ENCODE results near the gene UBB.
"Not testable (repeated sequence)": the region's sequence is repeated elsewhere in the genome, so short reads cannot be mapped to it uniquely, and the experiment has no call there.

UBB gene

DNA sequence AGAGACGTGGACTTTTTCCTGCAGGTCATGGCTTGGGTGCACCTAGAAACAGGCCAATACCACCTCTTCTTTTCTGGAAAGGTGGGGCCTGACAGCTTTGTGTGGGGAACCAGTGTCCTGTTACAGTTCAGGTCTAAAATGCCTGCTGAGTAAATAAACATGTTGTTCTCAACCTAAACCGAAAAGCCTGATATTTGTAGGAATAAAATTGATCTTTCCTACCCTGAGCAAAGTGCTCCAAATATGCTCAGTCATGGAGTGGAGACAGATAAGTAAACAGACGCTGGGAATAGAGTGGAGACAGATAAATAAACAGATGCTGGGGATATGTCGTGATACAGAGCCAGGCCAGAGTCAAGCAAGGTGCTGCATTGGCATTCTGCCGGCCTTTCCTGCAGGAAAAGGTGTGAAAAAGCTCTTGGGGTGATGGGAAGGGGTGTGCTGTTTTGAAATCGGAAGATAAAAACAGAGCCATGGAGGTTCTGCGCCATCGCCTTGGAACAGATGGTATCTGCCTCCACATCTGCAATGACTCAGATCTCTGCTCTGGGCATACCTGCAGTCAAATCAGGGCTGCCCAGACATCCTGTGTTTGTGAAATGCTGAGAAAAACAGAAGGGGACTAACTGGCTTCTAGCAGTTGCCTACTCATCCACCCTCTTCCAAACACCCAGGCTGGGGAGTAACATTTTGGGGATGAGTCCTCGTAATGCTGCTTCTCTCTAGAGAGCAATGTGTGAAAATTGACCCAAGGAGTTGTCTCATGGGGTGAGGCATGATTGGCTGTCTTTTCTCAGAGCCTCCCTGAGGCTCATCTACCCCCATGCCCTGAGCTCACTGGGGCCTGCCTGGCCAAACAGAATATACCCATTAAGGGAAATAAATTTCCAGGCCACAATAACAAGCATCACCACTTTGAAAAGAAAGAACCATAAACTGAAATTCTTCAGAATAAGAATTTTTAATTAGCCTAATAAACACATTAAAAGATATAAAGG lies 17.7 kb downstream of the UBB start:
- TF ChIP-seq, protein P1, sequence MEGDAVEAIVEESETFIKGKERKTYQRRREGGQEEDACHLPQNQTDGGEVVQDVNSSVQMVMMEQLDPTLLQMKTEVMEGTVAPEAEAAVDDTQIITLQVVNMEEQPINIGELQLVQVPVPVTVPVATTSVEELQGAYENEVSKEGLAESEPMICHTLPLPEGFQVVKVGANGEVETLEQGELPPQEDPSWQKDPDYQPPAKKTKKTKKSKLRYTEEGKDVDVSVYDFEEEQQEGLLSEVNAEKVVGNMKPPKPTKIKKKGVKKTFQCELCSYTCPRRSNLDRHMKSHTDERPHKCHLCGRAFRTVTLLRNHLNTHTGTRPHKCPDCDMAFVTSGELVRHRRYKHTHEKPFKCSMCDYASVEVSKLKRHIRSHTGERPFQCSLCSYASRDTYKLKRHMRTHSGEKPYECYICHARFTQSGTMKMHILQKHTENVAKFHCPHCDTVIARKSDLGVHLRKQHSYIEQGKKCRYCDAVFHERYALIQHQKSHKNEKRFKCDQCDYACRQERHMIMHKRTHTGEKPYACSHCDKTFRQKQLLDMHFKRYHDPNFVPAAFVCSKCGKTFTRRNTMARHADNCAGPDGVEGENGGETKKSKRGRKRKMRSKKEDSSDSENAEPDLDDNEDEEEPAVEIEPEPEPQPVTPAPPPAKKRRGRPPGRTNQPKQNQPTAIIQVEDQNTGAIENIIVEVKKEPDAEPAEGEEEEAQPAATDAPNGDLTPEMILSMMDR (IDR thresholded peaks at IDR 0.05; ENCODE audit: borderline replicate concordance, control extremely low read depth, extremely low read depth, insufficient read depth, missing control alignments) = no peak
- DNase-seq (ENCODE audit: low spot score) = no peak
- in situ Hi-C loops (cut with MboI; ENCODE audit: low sequenced_read_pairs, unreplicated experiment) = no loop called here

DNA sequence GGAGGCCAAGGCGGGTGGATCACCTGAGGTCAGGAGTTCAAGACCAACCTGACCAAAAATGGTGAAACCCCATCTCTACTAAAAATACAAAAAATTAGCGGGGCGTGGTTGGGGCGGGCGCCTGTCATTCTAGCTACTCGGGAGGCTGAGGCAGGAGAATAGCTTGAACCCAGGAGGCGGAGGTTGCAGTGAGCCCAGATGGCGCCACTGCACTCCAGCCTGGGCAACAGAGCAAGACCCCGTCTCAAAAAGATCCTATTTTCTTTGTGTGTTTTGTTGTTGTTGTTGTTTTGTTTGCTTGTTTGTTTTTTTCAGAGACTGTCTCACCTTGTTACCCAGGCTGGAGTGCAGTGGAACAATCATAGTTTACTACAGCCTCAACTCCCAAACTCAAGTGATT lies 23.0 kb downstream of the UBB start:
- in situ Hi-C loops (cut with MboI; ENCODE audit: low sequenced_read_pairs, unreplicated experiment) = not testable (repeated sequence)

DNA sequence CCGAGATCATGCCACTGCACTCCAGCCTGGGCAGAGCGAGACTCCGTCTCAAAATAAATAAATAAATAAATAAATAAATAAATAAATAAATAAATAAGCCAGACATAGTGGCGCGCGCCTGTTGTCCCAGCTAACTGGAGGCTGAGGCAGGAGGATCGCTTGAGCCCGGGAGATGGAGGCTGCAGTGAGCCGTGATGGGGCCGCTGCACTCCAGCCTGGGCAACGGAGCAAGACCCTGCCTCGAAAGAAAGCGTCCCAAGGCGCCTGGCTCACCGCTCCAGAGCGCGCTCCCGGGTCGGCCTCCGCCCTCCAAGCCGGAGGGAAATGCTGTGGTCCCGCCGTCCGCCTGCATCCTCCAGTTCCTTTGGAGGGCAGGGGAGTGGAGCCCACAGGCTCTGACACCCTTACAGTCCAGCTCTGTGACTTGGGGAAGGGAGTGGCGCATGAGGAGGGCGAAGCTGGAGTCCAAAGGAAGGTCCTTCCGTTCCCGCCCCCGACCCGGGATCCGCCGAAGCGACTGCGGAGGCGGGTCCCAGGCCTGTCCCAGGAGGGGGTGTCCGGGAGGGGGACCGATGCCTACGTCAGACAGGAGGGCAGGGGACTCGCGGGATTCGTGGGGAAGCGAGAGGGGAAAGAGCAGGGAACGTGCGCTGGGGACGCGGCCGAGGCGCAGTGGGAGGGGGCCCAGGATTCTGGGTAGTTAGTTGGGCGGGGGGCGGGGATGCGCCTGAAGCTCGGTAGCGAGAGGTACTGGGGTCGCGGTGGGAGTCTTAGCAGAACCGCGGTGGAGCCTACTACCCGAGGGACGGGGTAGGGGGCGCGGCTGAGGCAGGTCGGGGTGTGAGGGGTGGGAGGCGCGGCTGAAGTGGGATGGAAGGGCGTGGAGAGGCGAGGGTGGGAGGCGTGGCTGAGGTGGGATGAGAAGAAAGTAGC lies 26.1 kb downstream of the UBB start:
- TF ChIP-seq, protein P1 (IDR thresholded peaks at IDR 0.05; ENCODE audit: borderline replicate concordance, control extremely low read depth, extremely low read depth, insufficient read depth, missing control alignments) = peak; percentile 11
- in situ Hi-C loops (cut with MboI; ENCODE audit: low sequenced_read_pairs, unreplicated experiment) = no loop called here
- DNase-seq (ENCODE audit: low spot score) = peak; percentile 81

More for the DNA sequence above, 23.0 kb downstream of the UBB start:
- not testable (repeated sequence) for DNase-seq (ENCODE audit: low spot score)

DNA sequence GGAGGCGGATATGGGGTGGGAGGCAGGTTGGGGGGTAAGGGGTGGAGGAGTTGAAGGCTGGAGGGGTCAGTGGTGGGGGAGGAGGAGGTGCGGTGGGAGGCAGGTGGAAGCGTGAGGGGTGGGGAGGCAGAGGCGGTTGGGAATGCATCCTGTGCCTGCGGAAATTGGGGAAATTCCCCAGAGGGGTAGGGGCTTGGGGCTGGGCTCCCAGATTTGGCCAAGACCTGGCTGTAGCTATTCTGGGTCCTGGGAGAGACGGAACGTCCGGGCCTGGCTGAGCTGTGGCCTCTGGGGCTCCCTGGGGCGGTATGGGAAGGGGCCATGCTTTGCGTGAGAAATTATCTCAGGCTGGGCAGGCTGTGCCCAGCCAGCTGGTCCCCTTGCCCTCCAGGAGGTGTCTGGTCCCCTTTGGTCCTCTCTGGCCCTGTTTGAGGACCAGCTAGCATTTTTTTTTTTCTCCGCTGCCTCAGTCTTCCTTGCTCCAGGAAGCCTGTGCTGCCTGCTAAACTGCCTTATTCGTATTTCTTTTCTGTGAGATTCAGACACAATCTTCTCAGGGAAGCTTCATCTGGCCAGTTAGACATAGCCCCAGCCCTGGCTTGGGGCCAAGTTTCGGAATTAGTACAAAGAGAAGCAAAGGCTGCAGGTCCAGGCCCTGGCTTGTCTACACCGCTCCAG lies 27.2 kb downstream of the UBB start:
- TF ChIP-seq, protein P1 (IDR thresholded peaks at IDR 0.05; ENCODE audit: borderline replicate concordance, control extremely low read depth, extremely low read depth, insufficient read depth, missing control alignments) = no peak
- DNase-seq (ENCODE audit: low spot score) = peak; percentile 89
- in situ Hi-C loops (cut with MboI; ENCODE audit: low sequenced_read_pairs, unreplicated experiment) = no loop called here

DNA sequence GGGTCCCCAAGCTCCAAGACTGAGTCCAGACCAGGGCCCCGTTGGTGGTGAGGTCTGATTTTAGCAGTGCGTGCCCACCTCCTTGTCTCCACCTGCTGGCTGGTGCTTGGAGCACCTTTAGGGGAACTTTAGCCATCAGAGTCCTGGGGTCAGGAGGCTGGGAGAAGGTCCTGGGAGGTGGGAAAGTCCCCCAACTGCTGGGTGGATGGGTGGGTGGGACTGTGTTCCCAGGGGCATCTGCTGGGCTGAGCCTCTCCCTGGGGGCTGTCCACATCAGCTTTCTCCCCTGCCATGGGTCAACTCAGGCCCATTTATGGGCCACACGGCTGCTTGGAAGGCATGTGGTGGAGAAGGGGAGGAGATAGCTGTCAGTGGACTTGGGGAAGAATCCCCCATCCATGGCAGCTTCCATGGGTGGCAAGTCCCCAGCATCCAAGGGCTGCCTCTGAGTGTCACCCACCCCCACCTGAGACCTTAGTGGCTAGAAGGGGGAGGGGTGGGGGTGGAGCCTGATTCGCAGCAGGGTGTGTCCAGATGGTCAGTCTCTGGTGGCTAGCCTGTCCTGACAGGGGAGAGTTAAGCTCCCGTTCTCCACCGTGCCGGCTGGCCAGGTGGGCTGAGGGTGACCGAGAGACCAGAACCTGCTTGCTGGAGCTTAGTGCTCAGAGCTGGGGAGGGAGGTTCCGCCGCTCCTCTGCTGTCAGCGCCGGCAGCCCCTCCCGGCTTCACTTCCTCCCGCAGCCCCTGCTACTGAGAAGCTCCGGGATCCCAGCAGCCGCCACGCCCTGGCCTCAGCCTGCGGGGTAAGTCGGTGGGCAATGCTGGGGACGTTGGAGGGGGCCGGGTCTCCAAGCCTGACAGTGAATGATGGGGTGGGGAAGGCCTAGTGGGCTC lies 34.4 kb downstream of the UBB start, which contains the start of gene TRPV2:
Gene TRPV2, plus strand, starts transcription at position 541 of the 894 bp plus-strand sequence. CDS start 2,098 bp downstream, outside the sequence.
- DNase-seq (ENCODE audit: low spot score) = peak; percentile 82

More for the DNA sequence above, 34.4 kb downstream of the UBB start, which contains the start of gene TRPV2:
- in situ Hi-C loops (cut with MboI; ENCODE audit: low sequenced_read_pairs, unreplicated experiment) = no loop called here
- TF ChIP-seq, protein P1 (IDR thresholded peaks at IDR 0.05; ENCODE audit: borderline replicate concordance, control extremely low read depth, extremely low read depth, insufficient read depth, missing control alignments) = peak; percentile 77

Data from GM13976 (cell line).